Measurements from ENCODE around the gene HAO1.
"Not testable (repeated sequence)": the region's sequence is repeated elsewhere in the genome, so short reads cannot be mapped to it uniquely, and the experiment has no call there.

The HAO1 gene

GRCh38 chr20:7850775-7851490 is 89.3 kb downstream of the HAO1 start:
- no peak for DNase-seq

- no peak for DNase-seq
Observed at GRCh38 chr20:7849675-7850074, 90.6 kb downstream of the HAO1 start.

- no peak for DNase-seq
Observed at GRCh38 chr20:7848351-7848750, 91.9 kb downstream of the HAO1 start.

GRCh38 chr20:7843613-7844012 is 96.6 kb downstream of the HAO1 start:
- DNase-seq, result no peak

- DNase-seq, result no peak
Observed at GRCh38 chr20:7841971-7842310, 98.3 kb downstream of the HAO1 start.

DNA sequence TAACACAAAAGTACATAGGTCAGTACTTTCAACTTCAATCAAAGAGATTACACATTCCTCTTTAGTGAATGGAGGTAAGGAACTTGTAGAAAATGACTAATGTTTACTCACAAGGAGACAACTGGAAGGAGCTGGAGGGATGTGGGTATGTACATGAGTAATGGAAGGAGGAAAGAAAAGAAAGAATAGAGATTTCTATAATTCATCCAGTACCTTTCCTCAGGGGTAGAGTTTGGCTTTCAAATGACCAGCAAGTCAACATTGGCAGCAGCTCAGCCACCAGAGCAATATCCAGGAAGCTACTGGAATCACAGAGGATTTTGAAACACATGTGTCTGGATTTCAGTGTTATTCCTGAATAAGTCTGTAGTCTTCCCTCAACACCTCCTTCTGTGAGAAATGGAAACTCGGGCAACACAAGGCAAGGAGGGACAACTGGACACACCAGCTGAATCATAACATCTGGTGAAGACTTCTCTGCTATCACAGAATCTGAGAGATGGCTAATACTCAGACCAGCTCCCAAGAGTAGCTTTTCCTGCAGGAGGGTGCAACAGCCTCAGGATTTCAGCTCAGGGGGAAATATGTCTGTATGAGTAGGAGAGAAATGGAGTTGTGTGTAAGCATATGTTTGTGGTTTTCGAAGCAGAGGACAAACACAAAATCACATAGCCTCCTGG is 98.8 kb downstream of the HAO1 start:
- DNase-seq, result no peak

DNA sequence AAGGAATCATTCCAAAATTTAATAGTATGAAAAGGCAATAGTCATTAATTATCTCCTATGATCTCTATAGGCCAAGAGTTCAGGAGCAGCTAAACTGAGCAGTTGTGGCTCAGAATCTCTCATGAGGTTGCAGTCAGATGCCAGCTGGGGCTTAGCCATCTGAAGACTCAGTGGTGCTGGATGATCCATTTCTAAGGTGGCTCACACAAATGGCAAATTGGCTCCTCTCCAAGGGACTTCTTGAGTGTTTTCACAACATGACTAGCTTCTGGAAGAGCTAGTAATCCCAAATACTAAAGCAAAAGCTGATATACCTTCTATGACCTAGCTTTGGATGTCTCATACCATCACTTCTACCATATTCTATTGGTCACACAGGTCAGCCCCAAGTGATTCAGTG is 104.2 kb downstream of the HAO1 start:
- DNase-seq, result no peak

DNA sequence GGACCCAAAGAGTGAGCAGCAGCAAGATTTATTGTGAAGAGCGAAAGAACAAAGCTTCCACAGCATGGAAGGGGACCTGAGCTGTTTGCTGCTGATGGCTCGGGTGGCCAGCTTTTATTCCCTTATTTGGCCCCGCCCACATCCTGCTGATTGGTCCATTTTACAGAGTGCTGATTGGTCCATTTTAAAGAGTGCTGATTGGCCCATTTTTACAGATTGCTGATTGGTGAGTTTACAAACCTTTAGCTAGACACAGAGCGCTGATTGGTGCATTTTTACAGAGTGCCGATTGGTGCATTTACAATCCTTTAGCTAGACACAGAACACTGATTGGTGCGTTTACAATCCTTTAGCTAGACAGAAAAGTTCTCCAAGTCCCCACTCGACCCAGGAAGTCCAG is 105.8 kb downstream of the HAO1 start:
- not testable (repeated sequence) for DNase-seq

All from activated gamma-delta T cell treated with Interleukin-2 at 50 U/mL for 16 hours (primary cell).